GM19324 (cell line): Measurements from ENCODE around the gene ADORA1.

Source experiments
- ATAC-seq: cut with Tn5 transposase; IDR thresholded peaks from one replicate; pipeline ENCODE4 v1.9.1; 2021; ENCODE audit warnings: mild to moderate bottlenecking, moderate library complexity; ENCODE audit not compliant: unreplicated experiment, low FRiP score

The ADORA1 gene

DNA sequence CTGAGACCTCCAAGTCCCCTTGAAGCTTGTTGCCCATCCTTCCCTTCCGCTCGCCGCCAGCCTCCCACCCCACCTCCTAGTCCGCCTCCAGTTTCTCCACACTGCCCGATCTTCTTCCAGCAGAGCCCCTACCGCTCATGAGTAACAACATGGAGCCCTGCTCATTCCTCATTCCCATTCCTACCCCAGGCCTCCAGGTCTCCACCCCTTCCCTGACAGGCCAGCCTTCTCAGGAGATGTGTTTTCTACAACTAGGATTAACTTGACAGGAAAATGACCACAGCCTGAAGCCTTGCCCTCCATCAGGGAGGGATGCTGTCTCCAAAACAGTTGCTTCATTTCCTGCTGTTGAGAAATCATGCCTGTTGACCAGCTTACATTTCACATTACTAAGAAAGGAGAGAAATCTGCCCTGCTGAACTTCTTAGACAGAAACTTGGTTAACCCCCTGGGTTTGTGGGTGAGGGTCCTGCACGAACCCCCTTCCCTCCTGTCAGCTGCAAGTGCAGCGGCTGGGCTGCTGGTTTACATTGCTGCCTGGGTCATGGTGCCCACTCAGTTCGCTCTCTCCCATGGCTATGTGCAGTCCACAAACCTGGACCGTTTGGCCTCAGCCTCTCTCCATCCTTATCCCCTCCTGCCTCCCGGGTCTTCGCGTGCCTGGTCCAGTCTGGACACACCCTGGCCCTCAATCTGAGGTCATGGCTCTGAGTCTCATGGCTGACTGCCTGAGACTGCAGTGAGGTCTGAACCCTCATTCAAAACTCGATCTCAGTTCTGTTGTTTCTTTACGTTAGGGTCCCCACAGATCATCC, 75.1 kb downstream of the ADORA1 start:
- ATAC-seq, result no peak

DNA sequence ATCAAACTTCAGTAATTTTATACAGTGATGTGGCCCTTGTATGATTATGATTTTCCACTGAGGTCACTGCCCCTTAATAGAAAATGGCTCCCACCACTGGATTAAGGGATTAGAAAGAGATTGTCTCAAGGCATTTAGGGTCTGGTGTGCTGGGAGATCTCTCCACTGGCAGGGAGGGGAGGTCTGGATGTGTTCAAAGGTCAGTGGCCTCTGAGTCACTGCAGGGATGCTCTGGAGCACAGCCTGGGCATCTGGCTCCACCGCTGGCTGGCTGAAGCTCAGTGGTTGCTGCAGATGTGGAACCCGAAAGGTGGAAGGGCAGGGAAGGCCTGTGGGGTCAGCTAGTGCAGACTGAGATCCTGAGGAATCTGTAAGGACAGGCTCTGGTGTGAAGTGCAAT, 77.2 kb downstream of the ADORA1 start:
- no peak for ATAC-seq

DNA sequence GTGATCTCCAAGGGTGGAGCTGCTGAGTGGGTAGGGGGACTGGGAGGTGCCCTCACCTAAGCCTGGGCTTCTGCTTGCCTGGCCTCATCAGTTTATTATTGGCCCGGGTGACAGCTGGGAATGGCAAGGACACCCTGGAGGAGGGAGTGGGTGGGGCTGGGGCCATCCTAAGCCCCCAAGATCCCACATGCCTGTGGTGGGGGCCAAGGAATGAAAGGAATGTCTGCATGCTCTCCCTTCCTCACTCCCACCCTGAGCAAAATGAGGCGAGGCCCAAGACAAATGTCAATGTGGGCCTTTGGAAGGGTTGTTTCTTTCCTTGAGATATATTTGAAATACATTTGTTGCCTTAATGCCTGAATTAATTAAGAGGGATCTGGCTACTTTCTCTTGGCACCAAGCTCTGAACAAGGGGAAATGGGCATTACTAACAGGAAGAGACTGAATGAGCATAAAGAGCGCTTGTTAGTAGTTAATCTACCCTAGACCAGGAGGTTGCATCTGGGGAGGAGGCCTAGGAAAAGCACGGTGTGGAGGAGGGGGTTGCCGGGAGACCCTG, 78.7 kb downstream of the ADORA1 start:
- ATAC-seq, result no peak

DNA sequence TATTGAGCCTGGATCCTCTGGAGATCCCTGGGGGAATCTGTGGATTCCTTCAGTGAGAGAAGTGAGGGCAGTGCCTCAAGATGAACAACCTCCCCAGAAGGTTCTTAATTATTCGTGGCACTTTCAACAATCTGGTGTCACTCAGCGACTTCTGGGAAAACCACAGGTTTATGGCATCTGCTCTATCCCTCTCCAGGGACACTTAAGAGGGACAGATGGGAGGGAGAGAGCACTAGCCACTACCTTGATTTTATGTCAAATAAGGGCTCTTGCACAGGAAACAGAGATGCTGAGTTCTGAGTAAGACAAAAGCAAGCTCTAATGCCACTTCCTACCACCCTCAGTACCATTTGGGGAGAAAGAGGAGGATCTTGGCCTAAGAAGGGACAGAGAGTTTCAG, 80.2 kb downstream of the ADORA1 start:
- ATAC-seq, result no peak

DNA sequence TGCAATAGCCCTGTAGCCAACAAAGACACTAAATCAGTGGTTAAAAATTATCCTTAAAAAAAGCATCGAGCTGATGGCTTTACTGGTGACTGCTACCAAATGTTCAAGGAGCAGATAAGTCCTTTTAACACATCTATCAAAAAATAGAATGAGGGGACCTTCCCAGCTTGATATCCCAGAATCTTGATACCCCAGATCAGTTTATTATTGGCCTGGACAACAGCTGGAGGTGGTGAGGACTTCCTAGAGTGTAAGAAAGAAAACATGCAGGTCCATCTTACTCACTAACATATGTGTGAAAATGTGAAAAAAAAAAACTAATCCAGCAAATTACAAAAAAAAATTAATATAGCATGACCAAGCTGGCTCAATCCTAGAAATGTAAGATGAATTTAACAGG, 80.7 kb downstream of the ADORA1 start:
- no peak for ATAC-seq

DNA sequence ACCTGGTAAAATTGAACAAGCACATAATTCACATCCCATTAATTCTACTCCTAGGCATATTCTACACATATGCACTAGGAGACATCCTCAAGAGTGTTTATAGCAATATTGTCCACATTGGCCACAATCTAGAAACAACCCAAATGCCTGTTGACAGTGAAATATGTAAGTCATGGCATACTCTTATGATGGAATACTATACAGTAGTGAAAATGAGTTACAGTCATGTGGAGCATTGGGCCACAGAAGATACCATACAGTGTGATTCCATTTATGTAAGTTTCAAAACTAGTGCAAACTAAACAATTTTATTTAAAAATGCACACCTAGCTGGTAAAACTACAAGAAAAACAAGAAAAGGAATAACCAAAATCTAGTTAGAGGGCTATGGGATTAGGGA, 82.8 kb downstream of the ADORA1 start:
- no peak for ATAC-seq

DNA sequence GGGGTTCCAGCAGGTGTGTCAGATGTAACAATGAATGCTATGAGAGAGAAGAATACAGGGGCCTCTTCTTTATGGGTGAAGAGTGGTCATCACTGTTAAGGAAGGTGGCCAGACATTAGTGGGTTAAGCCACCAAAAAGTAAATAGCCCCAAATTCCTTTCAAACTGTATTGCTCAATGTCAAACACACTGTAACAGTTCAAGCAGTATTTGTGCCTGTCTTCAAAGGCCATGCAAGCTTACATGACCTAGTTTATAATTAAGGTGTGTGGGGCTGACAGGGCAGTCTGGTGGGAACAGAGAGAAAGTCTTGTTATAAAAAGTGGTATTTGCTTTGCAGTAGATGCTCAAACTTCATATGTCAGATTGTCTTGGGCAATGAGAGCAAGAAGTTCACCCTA, 83.5 kb downstream of the ADORA1 start:
- ATAC-seq, result no peak

DNA sequence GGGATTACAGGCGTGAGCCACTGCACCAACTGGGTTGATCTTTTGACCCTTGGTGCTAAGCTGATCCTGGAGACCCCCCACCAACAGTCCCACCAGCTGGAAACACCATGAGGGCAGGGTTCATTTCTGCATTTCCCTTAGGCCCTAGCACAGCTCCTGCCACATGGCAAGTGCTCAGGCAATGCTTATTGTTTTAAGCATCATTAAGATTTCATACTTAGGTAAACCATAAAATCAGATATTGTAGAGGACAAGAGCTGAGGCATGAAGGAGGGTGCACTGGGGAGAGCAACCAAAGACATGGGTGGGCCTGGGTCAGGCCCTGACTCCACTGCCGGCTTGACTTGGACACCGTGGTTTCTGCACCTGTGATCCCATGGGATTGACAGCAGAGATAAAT, 84.3 kb downstream of the ADORA1 start:
- no peak for ATAC-seq

DNA sequence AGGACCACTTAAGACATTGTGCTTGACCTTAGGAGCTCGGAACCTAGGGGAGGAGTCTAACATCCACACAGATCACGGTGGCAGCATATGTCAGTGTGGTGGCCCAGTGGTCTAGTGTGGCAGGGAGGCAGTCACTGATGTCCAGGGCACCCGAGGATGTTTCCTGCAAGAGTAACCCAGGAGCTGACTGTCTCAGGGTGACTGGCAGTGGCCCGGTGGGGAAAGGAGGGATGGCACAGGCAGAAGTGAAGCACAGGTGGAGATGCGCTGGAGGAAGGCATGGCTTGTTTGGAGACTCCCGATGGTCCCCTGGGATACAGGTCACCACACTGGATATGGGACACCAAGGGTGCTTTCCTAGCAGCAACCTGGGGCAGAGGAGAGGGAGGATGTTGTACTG, 85.6 kb downstream of the ADORA1 start:
- ATAC-seq, result no peak

DNA sequence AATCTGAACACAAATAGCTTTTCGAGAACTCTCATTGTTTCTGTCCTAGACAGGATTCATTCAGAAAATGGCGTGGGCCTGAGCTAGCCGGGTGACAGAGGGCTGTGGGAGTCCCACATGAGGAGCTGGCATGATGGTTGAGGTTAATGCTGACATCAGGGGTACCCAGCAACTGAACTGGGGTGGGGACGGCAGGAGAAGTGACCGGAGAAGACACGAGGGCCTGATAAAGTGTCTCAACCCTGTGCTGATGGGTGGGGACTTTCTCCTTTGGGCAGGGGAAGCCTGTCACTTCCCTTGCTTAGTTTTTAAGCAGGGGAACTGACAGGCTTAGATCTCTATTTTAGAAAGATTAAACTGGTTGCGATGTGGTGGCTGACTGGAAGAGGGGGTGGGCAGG, 87.3 kb downstream of the ADORA1 start:
- ATAC-seq, result no peak

DNA sequence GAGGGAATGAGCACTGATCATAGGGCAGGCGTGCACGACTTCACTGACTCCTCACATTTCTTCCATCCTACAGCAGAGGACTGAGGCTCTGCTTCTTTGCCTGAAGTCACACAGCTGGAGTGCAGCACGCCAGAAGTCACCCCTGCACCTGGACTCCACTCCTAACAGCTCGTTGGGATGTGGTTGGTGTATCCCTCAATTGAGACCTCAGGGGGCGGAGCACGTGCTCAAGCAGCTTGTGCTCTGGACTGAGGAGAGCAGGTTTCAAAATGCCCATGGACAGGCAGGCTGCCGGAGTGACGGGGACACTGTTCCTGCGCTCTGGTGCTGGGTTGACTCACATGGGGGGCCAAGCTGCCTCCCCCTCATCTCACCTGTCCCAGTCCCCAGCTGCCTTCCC, 88.0 kb downstream of the ADORA1 start:
- ATAC-seq, result no peak

DNA sequence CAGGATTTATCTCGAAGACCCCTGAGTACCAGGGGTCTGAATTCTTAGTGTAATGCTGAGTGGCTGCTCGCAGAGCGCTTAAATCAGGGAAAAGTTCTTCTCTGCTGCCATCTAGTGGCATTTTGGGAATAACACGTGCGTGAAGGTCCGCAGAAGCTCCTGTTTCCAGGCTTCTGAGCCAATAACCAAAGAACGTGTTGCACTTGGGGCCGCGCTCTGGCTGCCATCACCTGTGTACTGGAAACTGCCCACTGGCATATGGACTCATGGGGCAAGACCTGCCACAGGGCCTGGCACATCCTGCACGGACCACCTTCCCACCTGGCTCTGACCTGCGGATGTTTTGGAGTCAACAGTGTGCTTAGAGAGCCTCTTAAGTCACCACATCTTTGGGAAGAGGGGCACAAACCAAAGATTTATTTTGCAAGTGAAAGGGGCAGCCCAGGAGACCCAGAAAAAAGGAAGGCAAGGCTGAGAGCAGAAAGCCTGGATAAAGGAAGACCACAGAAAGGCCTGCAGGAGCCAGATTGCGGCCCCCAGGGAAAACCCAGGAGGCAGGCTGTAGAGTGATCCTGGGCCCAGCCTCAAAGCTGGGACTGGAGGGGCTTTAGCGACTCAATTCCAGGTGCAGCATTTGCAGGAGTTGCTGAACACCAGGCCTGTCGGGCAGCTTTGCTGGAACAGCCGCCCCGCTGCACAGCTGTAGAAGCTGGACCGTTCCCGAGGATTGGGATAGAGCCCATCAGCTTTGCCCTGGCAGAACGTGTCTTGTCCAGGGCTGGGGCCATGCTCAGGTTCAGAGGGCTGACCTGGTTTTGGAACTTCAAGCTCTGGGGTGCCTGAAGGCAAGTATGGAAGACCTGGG, 89.0 kb downstream of the ADORA1 start:
- no peak for ATAC-seq
